Gastrocnemius medialis (tissue), 4 donors: ENCODE data around the gene GABBR2.

Experiments used
- POLR2A ChIP-seq, 2 donors: fragments of 450-650 bp; IDR thresholded peaks; one replicate each; pipeline ENCODE4 v1.6.1; 2017; ENCODE audit warnings: antibody characterized with exemption in 2 of 2, mild to moderate bottlenecking in 2 of 2, moderate library complexity in 2 of 2
- TF ChIP-seq, protein P1 (sequence below), 5 experiments: fragments of 450-650 bp in 3 of 5; fragments of 200-600 bp in 2 of 5; sonication (generic) in 2 of 5; IDR thresholded peaks in 4 of 5; conservative IDR thresholded peaks in 1 of 5; 1 replicate in 4 of 5; 2 replicates in 1 of 5; pipeline ENCODE4 v1.5.1; 2016 to 2019; ENCODE audit warnings: antibody characterized with exemption in 5 of 5, mild to moderate bottlenecking in 3 of 5, moderate library complexity in 3 of 5

DNA sequence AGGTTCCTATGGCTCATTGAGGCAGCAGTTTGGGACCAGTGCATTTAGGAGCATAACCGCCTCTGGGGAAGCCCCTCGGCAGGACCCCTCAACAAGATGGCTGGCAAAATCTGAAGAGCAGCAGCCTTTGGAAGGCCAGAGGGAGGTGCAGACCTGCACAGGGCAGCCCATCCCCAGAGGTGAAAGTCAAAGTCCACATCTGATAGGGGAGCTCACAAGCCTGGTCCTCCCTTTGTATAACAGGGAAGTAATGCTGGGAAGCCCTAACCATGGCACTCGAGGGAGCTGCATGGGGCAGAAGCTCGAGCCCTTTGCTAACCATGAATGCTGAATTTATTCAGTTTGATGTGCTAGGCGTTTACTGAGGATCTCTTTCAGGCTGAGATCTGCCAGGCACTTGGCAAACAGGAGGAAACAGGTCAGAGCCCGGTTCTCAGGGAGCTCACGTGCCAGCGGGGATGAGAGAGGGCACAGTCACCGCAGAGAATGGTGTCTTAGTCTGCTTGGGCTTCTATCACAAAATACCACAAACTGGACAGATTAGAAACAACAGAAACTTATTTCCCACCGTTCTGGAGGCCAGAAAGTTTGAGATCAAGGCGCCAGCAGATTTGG lies 114.1 kb downstream of the GABBR2 start:
- TF ChIP-seq, protein P1, sequence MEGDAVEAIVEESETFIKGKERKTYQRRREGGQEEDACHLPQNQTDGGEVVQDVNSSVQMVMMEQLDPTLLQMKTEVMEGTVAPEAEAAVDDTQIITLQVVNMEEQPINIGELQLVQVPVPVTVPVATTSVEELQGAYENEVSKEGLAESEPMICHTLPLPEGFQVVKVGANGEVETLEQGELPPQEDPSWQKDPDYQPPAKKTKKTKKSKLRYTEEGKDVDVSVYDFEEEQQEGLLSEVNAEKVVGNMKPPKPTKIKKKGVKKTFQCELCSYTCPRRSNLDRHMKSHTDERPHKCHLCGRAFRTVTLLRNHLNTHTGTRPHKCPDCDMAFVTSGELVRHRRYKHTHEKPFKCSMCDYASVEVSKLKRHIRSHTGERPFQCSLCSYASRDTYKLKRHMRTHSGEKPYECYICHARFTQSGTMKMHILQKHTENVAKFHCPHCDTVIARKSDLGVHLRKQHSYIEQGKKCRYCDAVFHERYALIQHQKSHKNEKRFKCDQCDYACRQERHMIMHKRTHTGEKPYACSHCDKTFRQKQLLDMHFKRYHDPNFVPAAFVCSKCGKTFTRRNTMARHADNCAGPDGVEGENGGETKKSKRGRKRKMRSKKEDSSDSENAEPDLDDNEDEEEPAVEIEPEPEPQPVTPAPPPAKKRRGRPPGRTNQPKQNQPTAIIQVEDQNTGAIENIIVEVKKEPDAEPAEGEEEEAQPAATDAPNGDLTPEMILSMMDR (IDR thresholded peaks at IDR 0.05 in 4 of 5, conservative IDR thresholded peaks at IDR 0.05 in 1 of 5): no peak
- no peak for TF ChIP-seq POLR2A (IDR thresholded peaks at IDR 0.05)
